ENCODE results near the gene TP53.

DNA sequence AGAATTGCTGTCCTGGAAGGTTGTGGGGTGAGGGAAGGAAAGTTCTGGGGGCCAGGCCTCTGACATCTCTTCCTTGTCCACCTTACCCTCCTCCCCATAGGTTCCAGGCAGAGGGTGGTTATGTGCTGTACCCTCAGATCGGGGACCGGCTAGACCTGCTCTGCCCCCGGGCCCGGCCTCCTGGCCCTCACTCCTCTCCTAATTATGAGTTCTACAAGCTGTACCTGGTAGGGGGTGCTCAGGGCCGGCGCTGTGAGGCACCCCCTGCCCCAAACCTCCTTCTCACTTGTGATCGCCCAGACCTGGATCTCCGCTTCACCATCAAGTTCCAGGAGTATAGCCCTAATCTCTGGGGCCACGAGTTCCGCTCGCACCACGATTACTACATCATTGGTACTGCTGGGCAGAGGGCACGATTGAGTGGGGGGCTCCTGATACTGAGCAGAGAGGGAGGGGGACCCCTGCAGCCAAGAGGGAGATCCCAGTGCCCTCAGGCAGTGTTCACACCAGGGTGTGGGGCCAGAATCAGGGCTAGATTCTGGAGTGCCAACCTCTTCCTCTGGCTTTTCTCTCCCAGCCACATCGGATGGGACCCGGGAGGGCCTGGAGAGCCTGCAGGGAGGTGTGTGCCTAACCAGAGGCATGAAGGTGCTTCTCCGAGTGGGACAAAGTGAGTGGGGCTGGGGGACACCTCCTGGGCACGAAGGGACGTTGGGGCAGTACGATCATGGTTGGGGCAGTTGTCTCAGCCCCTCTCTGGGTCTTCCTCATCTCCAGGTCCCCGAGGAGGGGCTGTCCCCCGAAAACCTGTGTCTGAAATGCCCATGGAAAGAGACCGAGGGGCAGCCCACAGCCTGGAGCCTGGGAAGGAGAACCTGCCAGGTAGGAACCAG, 20.8 kb upstream of the TP53 start:
- TF ChIP-seq CTCF (IDR thresholded peaks at IDR 0.05; ENCODE audit: poor library complexity, severe bottlenecking) (no peak), EZH2 (IDR thresholded peaks at IDR 0.05; ENCODE audit: borderline replicate concordance, insufficient read depth, low read length, poor library complexity, severe bottlenecking) (no peak), EP300 (conservative IDR thresholded peaks at IDR 0.05; ENCODE audit: poor library complexity, severe bottlenecking) (no peak), REST (IDR thresholded peaks at IDR 0.05; ENCODE audit: borderline replicate concordance) (no peak), RAD21 (conservative IDR thresholded peaks at IDR 0.05) (no peak), POLR2AphosphoS5 (IDR thresholded peaks at IDR 0.05) (no peak), MXI1 (conservative IDR thresholded peaks at IDR 0.05; ENCODE audit: poor library complexity, severe bottlenecking) (no peak)

All from neural cell (in vitro differentiated cells).